Keratinocyte (primary cell): ENCODE measurements around the gene MLLT3. TPM values are rescaled to one million over a fixed set of nuclear protein-coding genes. Genes with fewer than 3 reads are reported as not detected.

Experiments
- DNase-seq: peaks from one replicate; pipeline ENCODE4 v3.0.0-alpha.2; 2011; ENCODE audit warnings: low read depth, missing footprints, low spot score
- FAIRE-seq: peaks from 2 replicates; lab custom pipeline; 2011; peaks lifted over from hg19 to GRCh38; lab: Jason Lieb, UNC
- H2AFZ ChIP-seq: 2 replicates; pipeline ENCODE4 v1.6.0; 2012; ENCODE audit warnings: low read length, control low read depth, inconsistent platforms; ENCODE audit not compliant: control insufficient read depth
- H3K27ac ChIP-seq: 2 replicates; pipeline ENCODE4 v1.5.1; 2011; ENCODE audit warnings: low read length; ENCODE audit not compliant: control insufficient read depth, insufficient read depth
- H3K27me3 ChIP-seq: 3 replicates; pipeline ENCODE4 v1.6.0; 2011; ENCODE audit warnings: low read length; ENCODE audit not compliant: control insufficient read depth, insufficient read depth; ENCODE audit errors: extremely low read depth
- H3K36me3 ChIP-seq, 2 experiments: 2 replicates in 1 of 2; 3 replicates in 1 of 2; pipeline ENCODE4 v1.5.1; 2011; ENCODE audit warnings: low read length in 2 of 2, mild to moderate bottlenecking in 1 of 2; ENCODE audit not compliant: control insufficient read depth in 2 of 2, insufficient read depth in 2 of 2; ENCODE audit errors: extremely low read depth in 1 of 2
- H3K4me1 ChIP-seq: 3 replicates; pipeline ENCODE4 v1.5.1; 2011; ENCODE audit warnings: low read length; ENCODE audit not compliant: control insufficient read depth, insufficient read depth; ENCODE audit errors: extremely low read depth
- H3K4me2 ChIP-seq: 3 replicates; pipeline ENCODE4 v1.6.0; 2011; ENCODE audit warnings: low read depth, low read length; ENCODE audit not compliant: control insufficient read depth, insufficient read depth; ENCODE audit errors: extremely low read depth
- H3K4me3 ChIP-seq, 3 experiments: fragments of 200-600 bp in 1 of 3; sonication (generic) in 1 of 3; 2 replicates in 2 of 3; 3 replicates in 1 of 3; pipeline ENCODE4 v1.5.1; 2011 to 2016; ENCODE audit warnings: low read length in 3 of 3, mild to moderate bottlenecking in 3 of 3, control low read depth in 2 of 3, inconsistent platforms in 1 of 3, low read depth in 1 of 3, mixed read lengths in 1 of 3, mixed run types in 1 of 3, moderate library complexity in 1 of 3; ENCODE audit not compliant: control insufficient read depth in 2 of 3, insufficient read depth in 2 of 3; ENCODE audit errors: extremely low read depth in 1 of 3
- H3K79me2 ChIP-seq: 2 replicates; pipeline ENCODE4 v1.6.0; 2012; ENCODE audit warnings: low read length; ENCODE audit not compliant: control insufficient read depth, insufficient read depth
- H3K9ac ChIP-seq: 3 replicates; pipeline ENCODE4 v1.6.0; 2011; ENCODE audit warnings: low read length; ENCODE audit not compliant: control insufficient read depth, insufficient read depth; ENCODE audit errors: extremely low read depth
- H3K9me1 ChIP-seq: 3 replicates; pipeline ENCODE4 v1.6.0; 2011; ENCODE audit warnings: low read length; ENCODE audit not compliant: control insufficient read depth, insufficient read depth; ENCODE audit errors: extremely low read depth
- H3K9me3 ChIP-seq: 2 replicates; pipeline ENCODE4 v1.5.1; 2012; ENCODE audit warnings: low read depth, low read length; ENCODE audit not compliant: control insufficient read depth
- H4K20me1 ChIP-seq: 3 replicates; pipeline ENCODE4 v1.6.0; 2011; ENCODE audit warnings: low read length; ENCODE audit not compliant: control insufficient read depth, insufficient read depth; ENCODE audit errors: extremely low read depth
- CTCF ChIP-seq, 3 experiments: IDR thresholded peaks in 1 of 3; conservative IDR thresholded peaks in 1 of 3; optimal IDR thresholded peaks in 1 of 3; 2 replicates in 2 of 3; 3 replicates in 1 of 3; pipeline versions ENCODE3 to v1.5.1; 2011; ENCODE audit warnings: low read length in 3 of 3, mild to moderate bottlenecking in 3 of 3, moderate library complexity in 2 of 3, control low read depth in 1 of 3, inconsistent platforms in 1 of 3; ENCODE audit not compliant: insufficient read depth in 2 of 3; ENCODE audit errors: extremely low read depth in 1 of 3
- EZH2 ChIP-seq: IDR thresholded peaks from one replicate; pipeline ENCODE4 v1.6.1; 2012; ENCODE audit warnings: inconsistent platforms, mild to moderate bottlenecking, low read length, moderate library complexity
- dilution Hi-C: fragments of 300-500 bp; cut with MboI; formaldehyde crosslinking; loops from one replicate; pipeline ENCODE4 v1.7.0; 2020; ENCODE audit warnings: low sequenced_read_pairs; ENCODE audit not compliant: extremely low pct_ligation_motif_present
- polyA plus RNA-seq, 5 experiments: library from polyadenylated mRNA; depleted of rRNA in 3 of 5; stranded (reverse) in 3 of 5; stranded (forward) in 1 of 5; unstranded in 1 of 5; fragments of >200 nt; gene quantifications; 1 replicate in 1 of 5; 2 replicates in 3 of 5; 3 replicates in 1 of 5; pipeline versions ENCODE4 v1.2.1 to v1.2.3, GENCODE V29; 2011 to 2012; ENCODE audit warnings: missing spikeins in 2 of 5, low read depth in 1 of 5, low replicate concordance in 1 of 5

The MLLT3 gene
- polyA plus RNA-seq, 1 donor (not counting 4 experiments of a cell fraction or from before 2014, with no cell fraction given) = 17.0 TPM

- TF ChIP-seq CTCF (optimal IDR thresholded peaks at IDR 0.05 in 1 of 3, IDR thresholded peaks at IDR 0.05 in 1 of 3, conservative IDR thresholded peaks at IDR 0.05 in 1 of 3; ENCODE audit: extremely low read depth in 1 of 3, insufficient read depth in 2 of 3, low read length in 3 of 3) = no peak
- TF ChIP-seq EZH2 = no peak
- no peak for FAIRE-seq
Measured at GRCh38 chr9:20307621-20308020, 314.7 kb downstream of the MLLT3 start.

GRCh38 chr9:20305452-20305851, 316.8 kb downstream of the MLLT3 start:
- DNase-seq = no peak
- Histone ChIP-seq H2AFZ (no peak overlapping the region), H3K4me3 (no peak overlapping the region), H3K79me2 (no peaks in the 10 kb centered on the region), H3K36me3 (no peaks in the 10 kb centered on the region), H4K20me1 (no peaks in the 10 kb centered on the region), H3K4me1 (no peaks in the 10 kb centered on the region), H3K9me1 (no peaks in the 10 kb centered on the region), H3K4me2 (no peak overlapping the region), H3K27ac (no peak overlapping the region), H3K9me3 (no peaks in the 10 kb centered on the region), H3K9ac (no peak overlapping the region), H3K27me3 (no peaks in the 10 kb centered on the region)
- dilution Hi-C loops = no loop called here
- TF ChIP-seq EZH2 (no peak), CTCF (optimal IDR thresholded peaks at IDR 0.05 in 1 of 3, IDR thresholded peaks at IDR 0.05 in 1 of 3, conservative IDR thresholded peaks at IDR 0.05 in 1 of 3; ENCODE audit: extremely low read depth in 1 of 3, insufficient read depth in 2 of 3, low read length in 3 of 3) (no peak)
- FAIRE-seq = no peak

More at GRCh38 chr9:20307621-20308020, 314.7 kb downstream of the MLLT3 start:
- no peak overlapping the region for H3K9ac ChIP-seq
- no peak for DNase-seq
- H3K27me3 ChIP-seq = no peaks in the 10 kb centered on the region
- H3K9me3 ChIP-seq = no peaks in the 10 kb centered on the region
- peaks cover under 1% of the 10 kb centered on the region for H3K4me1 ChIP-seq
- H3K4me3 ChIP-seq = no peak overlapping the region
- H3K36me3 ChIP-seq = no peaks in the 10 kb centered on the region
- no peak overlapping the region for H3K4me2 ChIP-seq
- no peaks in the 10 kb centered on the region for H4K20me1 ChIP-seq
- no peak overlapping the region for H3K27ac ChIP-seq
- dilution Hi-C loops = no loop called here
- H3K9me1 ChIP-seq = no peaks in the 10 kb centered on the region
- H3K79me2 ChIP-seq = no peaks in the 10 kb centered on the region
- H2AFZ ChIP-seq = no peak overlapping the region
